PC-9 (cell line): ENCODE data around the gene ADGRV1.

ENCODE experiments used
- CTCF ChIP-seq: fragments of 200-600 bp; sonication (generic); conservative IDR thresholded peaks from 2 replicates; pipeline ENCODE4 v1.6.1; 2017; ENCODE audit warnings: mixed run types, antibody characterized with exemption, mild to moderate bottlenecking, moderate library complexity
- EZH2 ChIP-seq: fragments of 200-600 bp; sonication (generic); IDR thresholded peaks from 2 replicates; pipeline ENCODE4 v1.8.0; 2017; ENCODE audit warnings: antibody characterized with exemption, low read depth

GRCh38 chr5:91119217-91119616 is 560.6 kb downstream of the ADGRV1 start:
- TF ChIP-seq CTCF (no peak), EZH2 (no peak)
